ENCODE measurements around the gene SNTB2. TPM values are rescaled to one million over a fixed set of nuclear protein-coding genes. Genes with fewer than 3 reads are reported as not detected.

SNTB2 gene
- total and polyA plus RNA-seq, 2 of the 8 experiments (the other 6 are each of a cell fraction or from before 2014, with no cell fraction given) = 6.0 to 16.1 TPM

DNA sequence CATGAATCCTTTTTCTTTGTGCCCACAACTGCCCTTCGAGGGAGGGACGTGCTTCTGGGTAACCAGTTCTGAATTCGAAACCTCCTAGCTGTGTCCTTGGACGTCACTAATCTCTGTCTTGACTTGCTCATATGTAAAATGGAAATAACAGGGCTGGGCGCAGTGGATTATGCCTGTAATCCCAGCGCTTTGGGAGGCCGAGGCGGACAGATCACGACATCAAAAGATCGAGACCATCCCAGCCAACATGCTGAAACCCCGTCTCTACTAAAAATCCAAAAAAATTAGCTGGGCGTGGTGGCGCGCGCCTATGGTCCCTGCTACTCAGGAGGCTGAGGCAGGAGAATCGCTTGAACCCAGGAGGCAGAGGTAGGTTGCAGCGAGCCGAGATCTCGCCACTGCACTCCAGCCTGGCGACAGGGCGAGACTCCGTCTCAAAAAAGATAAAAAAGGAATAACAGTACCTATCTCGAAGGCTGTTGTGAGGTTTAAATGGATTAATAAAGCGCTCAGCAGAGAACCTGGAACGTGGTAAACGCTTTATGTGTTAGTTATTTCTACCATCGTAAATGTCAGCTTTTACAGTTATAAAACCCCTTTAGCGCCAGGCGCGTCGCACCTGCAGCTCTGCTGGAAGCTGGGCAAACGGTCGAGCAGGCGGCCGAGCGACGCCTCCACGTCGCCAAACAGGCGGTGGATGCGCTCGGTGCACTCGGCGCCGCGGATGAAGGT, 151.8 kb downstream of the SNTB2 start:
- no peak for FAIRE-seq
- no peak overlapping the region for H3K56ac ChIP-seq (replicated peaks; ENCODE audit: insufficient read length, low read depth, low read length)
- H4K5ac ChIP-seq (ENCODE audit: insufficient read length, low read depth, low read length) = no peak overlapping the region
- ChIA-PET CTCF (ENCODE audit: partially characterized antibody) (interaction anchor here (0.8 to 2.0 kb wide), 5 partner anchors 9 to 27 kb away, joined by 3 to 10 read pairs (median 4); no protein-coding TSS in a partner anchor), POLR2A (ENCODE audit: partially characterized antibody) (interaction anchor here (0.6 to 29.8 kb wide), 7 partner anchors 10 to 546 kb away, joined by 3 to 497 read pairs (median 7); partner anchors contain the start of genes CYB5B, PDF, SNTB2 and TMED6)
- no peak overlapping the region; the same call in 1 of the 2 replicates for H2AK5ac ChIP-seq (ENCODE audit: low read depth, low read length)
- peaks cover 0 to 9% (median 3%) of the 10 kb centered on the region in 4 experiments; a peak in 4 of 7 replicates for H3K4me1 ChIP-seq (replicated peaks in 1 of 4; ENCODE audit: control insufficient read depth in 3 of 4, insufficient read depth in 4 of 4, low read length in 3 of 4)
- no peaks in the 10 kb centered on the region for H3K9me3 ChIP-seq (ENCODE audit: insufficient read depth in 2 of 2, low read depth in 1 of 2, low read length in 1 of 2)
- no peak for DNase-seq (ENCODE audit: low read depth in 1 of 2, low spot score in 2 of 2)
- H2BK5ac ChIP-seq (ENCODE audit: low read depth, low read length) = peak overlapping the region; percentile 77
- H2BK120ac ChIP-seq (replicated peaks; ENCODE audit: low read depth, low read length) = no peak overlapping the region
- 0 out of 2 replicates have a peak overlapping the region, but pooled peaks have one; percentile 53 for H2AFZ ChIP-seq (ENCODE audit: low read length)
- H3K14ac ChIP-seq (ENCODE audit: insufficient read length) = no peak overlapping the region
- H3K4me2 ChIP-seq (ENCODE audit: insufficient read depth in 1 of 2, low read depth in 2 of 2, low read length in 2 of 2) = peak overlapping the region; percentile 61 to 87
- H3K36me3 ChIP-seq (ENCODE audit: control insufficient read depth in 2 of 4, insufficient read depth in 4 of 4, low read length in 3 of 4) = peaks cover 33 to 55% (median 40%) of the 10 kb centered on the region in 4 experiments
- H4K20me1 ChIP-seq (replicated peaks in 1 of 2; ENCODE audit: control insufficient read depth in 1 of 2, insufficient read depth in 2 of 2, low read length in 2 of 2) = peaks cover 2 to 3% of the 10 kb centered on the region in 2 experiments
- H3K79me1 ChIP-seq (ENCODE audit: low read depth, low read length) = peaks cover 6% of the 10 kb centered on the region; the same call in 1 of the 2 replicates
- H3K79me2 ChIP-seq (ENCODE audit: control insufficient read depth in 1 of 2, insufficient read depth in 2 of 2, low read length in 2 of 2) = peaks cover 12 to 43% of the 10 kb centered on the region in 2 experiments
- no peak overlapping the region for H2BK20ac ChIP-seq (ENCODE audit: low read length)
- peak overlapping the region; percentile 71 to 98 (median 92) for H3K4me3 ChIP-seq (ENCODE audit: extremely low read depth in 1 of 4, insufficient read depth in 2 of 4, low read depth in 3 of 4, low read length in 4 of 4)
- no peak overlapping the region for H2BK15ac ChIP-seq (ENCODE audit: low read length)
- peak overlapping the region; percentile 81; the same call in 1 of the 2 replicates for H3K27ac ChIP-seq (ENCODE audit: low read depth, low read length)
- H3K23me2 ChIP-seq (ENCODE audit: low read depth, low read length) = peaks cover 5% of the 10 kb centered on the region; the same call in 1 of the 2 replicates
- peak overlapping the region; percentile 66 for H4K91ac ChIP-seq (replicated peaks; ENCODE audit: insufficient read length, low read length)
- H3K23ac ChIP-seq (ENCODE audit: insufficient read length) = no peak overlapping the region
- H3K9ac ChIP-seq (replicated peaks in 1 of 4; ENCODE audit: extremely low read depth in 1 of 4, low read depth in 3 of 4, low read length in 3 of 4) = peak overlapping the region; percentile 29 to 93 (median 92)
- peak overlapping the region; percentile 92 for H4K8ac ChIP-seq (ENCODE audit: extremely low read depth, insufficient read depth, low read length)
- no peaks in the 10 kb centered on the region for H3K27me3 ChIP-seq (replicated peaks in 1 of 4; ENCODE audit: control insufficient read depth in 3 of 4, extremely low read depth in 1 of 4, insufficient read depth in 3 of 4, low read length in 3 of 4)
- no peak overlapping the region for H3K18ac ChIP-seq (ENCODE audit: extremely low read depth, low read length)
- WGBS, 2 experiments (ENCODE audit: extremely low coverage in 1 of 2, insufficient coverage in 1 of 2, insufficient read length in 1 of 2, insufficient replicate concordance in 2 of 2, low coverage in 1 of 2, low lambda C conversion rate in 2 of 2, missing lambda C conversion rate in 1 of 2) = 25% methylated on average over 46 of the region's 46 CpGs; no CpG with 5 or more reads in 1 of the 2 experiments
- peak overlapping the region; percentile 63 for H3K4ac ChIP-seq (replicated peaks; ENCODE audit: insufficient read length, low read depth, low read length)
- H2BK12ac ChIP-seq (ENCODE audit: low read depth, low read length) = no peak overlapping the region
- no peak for TF ChIP-seq KDM4A (IDR thresholded peaks at IDR 0.05; ENCODE audit: low read depth, low read length, severe bottlenecking)
- TF ChIP-seq CEBPB (IDR thresholded peaks at IDR 0.05; ENCODE audit: low read depth, low read length) = no peak
- TF ChIP-seq RXRA (IDR thresholded peaks at IDR 0.05; ENCODE audit: insufficient read depth, low read depth, low read length) = no peak
- no peak for TF ChIP-seq HDAC2 (IDR thresholded peaks at IDR 0.05; ENCODE audit: borderline replicate concordance in 1 of 2, low read depth in 2 of 2, low read length in 2 of 2)
- TF ChIP-seq, protein P1, sequence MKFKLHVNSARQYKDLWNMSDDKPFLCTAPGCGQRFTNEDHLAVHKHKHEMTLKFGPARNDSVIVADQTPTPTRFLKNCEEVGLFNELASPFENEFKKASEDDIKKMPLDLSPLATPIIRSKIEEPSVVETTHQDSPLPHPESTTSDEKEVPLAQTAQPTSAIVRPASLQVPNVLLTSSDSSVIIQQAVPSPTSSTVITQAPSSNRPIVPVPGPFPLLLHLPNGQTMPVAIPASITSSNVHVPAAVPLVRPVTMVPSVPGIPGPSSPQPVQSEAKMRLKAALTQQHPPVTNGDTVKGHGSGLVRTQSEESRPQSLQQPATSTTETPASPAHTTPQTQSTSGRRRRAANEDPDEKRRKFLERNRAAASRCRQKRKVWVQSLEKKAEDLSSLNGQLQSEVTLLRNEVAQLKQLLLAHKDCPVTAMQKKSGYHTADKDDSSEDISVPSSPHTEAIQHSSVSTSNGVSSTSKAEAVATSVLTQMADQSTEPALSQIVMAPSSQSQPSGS (IDR thresholded peaks at IDR 0.05; ENCODE audit: low read length) = no peak
- no peak for TF ChIP-seq EGR1 (IDR thresholded peaks at IDR 0.05; ENCODE audit: borderline replicate concordance, low read depth, low read length)
- no peak for TF ChIP-seq TAF1 (IDR thresholded peaks at IDR 0.05; ENCODE audit: low read depth, low read length)
- TF ChIP-seq ZNF274 (IDR thresholded peaks at IDR 0.05; ENCODE audit: borderline replicate concordance, extremely low read depth, low read length) = no peak
- no peak for TF ChIP-seq RBBP5 (IDR thresholded peaks at IDR 0.05; ENCODE audit: borderline replicate concordance, low read depth, low read length)
